Endothelial cell of umbilical vein (primary cell): ENCODE results near the gene HIVEP3.
"Not testable (repeated sequence)": the region's sequence is repeated elsewhere in the genome, so short reads cannot be mapped to it uniquely, and the experiment has no call there.

ENCODE experiments used
- EZH2 ChIP-seq: IDR thresholded peaks from 2 replicates; pipeline ENCODE4 v1.6.1; 2012; ENCODE audit warnings: borderline replicate concordance, low read depth, mild to moderate bottlenecking, moderate library complexity, low read length, inconsistent platforms; ENCODE audit not compliant: severe bottlenecking
- GATA2 ChIP-seq: IDR thresholded peaks from 2 replicates; pipeline ENCODE4 v1.7.0; 2011; ENCODE audit warnings: low read depth, mild to moderate bottlenecking, moderate library complexity, mixed read lengths, low read length; ENCODE audit not compliant: insufficient read length, insufficient read depth
- JUN ChIP-seq: IDR thresholded peaks from 2 replicates; pipeline ENCODE4 v1.6.1; 2011; ENCODE audit warnings: borderline replicate concordance, low read depth; ENCODE audit not compliant: insufficient read length, insufficient read depth
- POLR2A ChIP-seq: IDR thresholded peaks from 2 replicates; pipeline ENCODE4 v1.6.1; 2012; ENCODE audit warnings: low read depth, mild to moderate bottlenecking, control low read depth, low read length
- POLR2AphosphoS5 ChIP-seq: IDR thresholded peaks from 2 replicates; pipeline ENCODE4 v1.6.1; 2012; ENCODE audit warnings: low read depth, mild to moderate bottlenecking, control low read depth, low read length, moderate library complexity; ENCODE audit not compliant: insufficient read depth
- TF ChIP-seq, protein P1 (sequence below): IDR thresholded peaks from 2 replicates; pipeline ENCODE4 v1.6.1; 2011; ENCODE audit not compliant: insufficient read depth, insufficient read length
- TF ChIP-seq, protein P2 (sequence below), 2 donors: IDR thresholded peaks; 1 replicate in 1 of 2; 2 replicates in 1 of 2; pipeline ENCODE4 v1.5.1; 2011; ENCODE audit warnings: low read length in 2 of 2, mild to moderate bottlenecking in 2 of 2, moderate library complexity in 2 of 2, control low read depth in 1 of 2, inconsistent platforms in 1 of 2, low read depth in 1 of 2; ENCODE audit not compliant: insufficient read depth in 1 of 2; ENCODE audit errors: extremely low read depth in 1 of 2

DNA sequence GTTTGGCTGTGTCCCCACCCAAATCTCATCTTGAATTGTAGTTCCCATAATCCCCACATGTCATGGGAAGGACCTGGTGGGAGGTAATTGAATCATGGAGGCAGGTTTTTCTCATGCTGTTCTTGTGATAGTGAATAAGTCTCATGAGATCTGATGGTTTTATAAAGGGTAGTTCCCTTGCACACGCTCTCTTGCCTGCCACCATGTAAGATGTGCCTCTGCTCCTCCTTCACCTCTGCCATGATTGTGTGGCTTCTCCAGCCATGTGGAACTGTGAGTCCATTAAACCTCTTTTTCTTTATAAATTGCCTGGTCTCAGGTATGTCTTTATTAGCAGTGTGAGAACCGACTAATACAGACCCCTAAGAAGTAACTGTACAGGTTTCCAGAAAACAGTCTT lies 2.5 kb upstream of the HIVEP3 start:
- TF ChIP-seq, protein P1, sequence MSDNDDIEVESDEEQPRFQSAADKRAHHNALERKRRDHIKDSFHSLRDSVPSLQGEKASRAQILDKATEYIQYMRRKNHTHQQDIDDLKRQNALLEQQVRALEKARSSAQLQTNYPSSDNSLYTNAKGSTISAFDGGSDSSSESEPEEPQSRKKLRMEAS: not testable (repeated sequence)
- TF ChIP-seq, protein P2, sequence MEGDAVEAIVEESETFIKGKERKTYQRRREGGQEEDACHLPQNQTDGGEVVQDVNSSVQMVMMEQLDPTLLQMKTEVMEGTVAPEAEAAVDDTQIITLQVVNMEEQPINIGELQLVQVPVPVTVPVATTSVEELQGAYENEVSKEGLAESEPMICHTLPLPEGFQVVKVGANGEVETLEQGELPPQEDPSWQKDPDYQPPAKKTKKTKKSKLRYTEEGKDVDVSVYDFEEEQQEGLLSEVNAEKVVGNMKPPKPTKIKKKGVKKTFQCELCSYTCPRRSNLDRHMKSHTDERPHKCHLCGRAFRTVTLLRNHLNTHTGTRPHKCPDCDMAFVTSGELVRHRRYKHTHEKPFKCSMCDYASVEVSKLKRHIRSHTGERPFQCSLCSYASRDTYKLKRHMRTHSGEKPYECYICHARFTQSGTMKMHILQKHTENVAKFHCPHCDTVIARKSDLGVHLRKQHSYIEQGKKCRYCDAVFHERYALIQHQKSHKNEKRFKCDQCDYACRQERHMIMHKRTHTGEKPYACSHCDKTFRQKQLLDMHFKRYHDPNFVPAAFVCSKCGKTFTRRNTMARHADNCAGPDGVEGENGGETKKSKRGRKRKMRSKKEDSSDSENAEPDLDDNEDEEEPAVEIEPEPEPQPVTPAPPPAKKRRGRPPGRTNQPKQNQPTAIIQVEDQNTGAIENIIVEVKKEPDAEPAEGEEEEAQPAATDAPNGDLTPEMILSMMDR (IDR thresholded peaks at IDR 0.05; ENCODE audit: extremely low read depth in 1 of 2, insufficient read depth in 1 of 2, low read depth in 1 of 2, low read length in 2 of 2): not testable (repeated sequence)
- TF ChIP-seq POLR2AphosphoS5, EZH2, POLR2A, JUN, GATA2: not testable (repeated sequence)
